ENCODE measurements around the gene MAML3.

The MAML3 gene

GRCh38 chr4:139915037-139915436, 238.9 kb downstream of the MAML3 start:
- DNase-seq, result no peak

GRCh38 chr4:139913995-139914598, 239.9 kb downstream of the MAML3 start:
- DNase-seq, result no peak

GRCh38 chr4:139913398-139913990, 240.5 kb downstream of the MAML3 start:
- no peak for DNase-seq

- DNase-seq, result no peak
Observed at GRCh38 chr4:139912445-139912844, 241.5 kb downstream of the MAML3 start.

GRCh38 chr4:139910106-139910505, 243.9 kb downstream of the MAML3 start:
- no peak for DNase-seq

GRCh38 chr4:139908636-139909437, 245.1 kb downstream of the MAML3 start:
- DNase-seq, result no peak

- DNase-seq, result no peak
Observed at GRCh38 chr4:139907001-139907809, 246.8 kb downstream of the MAML3 start.

- no peak for DNase-seq
Observed at GRCh38 chr4:139905489-139905888, 248.5 kb downstream of the MAML3 start.

- no peak for DNase-seq
Observed at GRCh38 chr4:139904406-139904805, 249.6 kb downstream of the MAML3 start.

GRCh38 chr4:139903845-139904244, 250.1 kb downstream of the MAML3 start:
- DNase-seq, result no peak

- no peak for DNase-seq
Observed at GRCh38 chr4:139902321-139903320, 251.4 kb downstream of the MAML3 start.

- DNase-seq, result no peak
Observed at GRCh38 chr4:139901531-139902320, 252.3 kb downstream of the MAML3 start.

GRCh38 chr4:139900964-139901376, 253.0 kb downstream of the MAML3 start:
- no peak for DNase-seq

- no peak for DNase-seq
Observed at GRCh38 chr4:139899346-139899745, 254.6 kb downstream of the MAML3 start.

- DNase-seq, result no peak
Observed at GRCh38 chr4:139898293-139898692, 255.7 kb downstream of the MAML3 start.

GRCh38 chr4:139896091-139896604, 257.8 kb downstream of the MAML3 start:
- DNase-seq, result no peak

- DNase-seq, result no peak
Observed at GRCh38 chr4:139893801-139894200, 260.2 kb downstream of the MAML3 start.

- no peak for DNase-seq
Observed at GRCh38 chr4:139892973-139893736, 260.8 kb downstream of the MAML3 start.

- DNase-seq, result no peak
Observed at GRCh38 chr4:139890816-139891215, 263.2 kb downstream of the MAML3 start.

GRCh38 chr4:139889901-139890300, 264.1 kb downstream of the MAML3 start:
- DNase-seq, result no peak

Measured in DMS 273 treated with DMSO at 0.1 percent for 48 hours (cell line).